ENCODE measurements around the gene NTN5. TPM values are rescaled to one million over a fixed set of nuclear protein-coding genes. Genes with fewer than 3 reads are reported as not detected.
"Not testable (repeated sequence)": the region's sequence is repeated elsewhere in the genome, so short reads cannot be mapped to it uniquely, and the experiment has no call there.

NTN5 gene
- total RNA-seq, 1 experiment from 2014 or later: 0.57 TPM

DNA sequence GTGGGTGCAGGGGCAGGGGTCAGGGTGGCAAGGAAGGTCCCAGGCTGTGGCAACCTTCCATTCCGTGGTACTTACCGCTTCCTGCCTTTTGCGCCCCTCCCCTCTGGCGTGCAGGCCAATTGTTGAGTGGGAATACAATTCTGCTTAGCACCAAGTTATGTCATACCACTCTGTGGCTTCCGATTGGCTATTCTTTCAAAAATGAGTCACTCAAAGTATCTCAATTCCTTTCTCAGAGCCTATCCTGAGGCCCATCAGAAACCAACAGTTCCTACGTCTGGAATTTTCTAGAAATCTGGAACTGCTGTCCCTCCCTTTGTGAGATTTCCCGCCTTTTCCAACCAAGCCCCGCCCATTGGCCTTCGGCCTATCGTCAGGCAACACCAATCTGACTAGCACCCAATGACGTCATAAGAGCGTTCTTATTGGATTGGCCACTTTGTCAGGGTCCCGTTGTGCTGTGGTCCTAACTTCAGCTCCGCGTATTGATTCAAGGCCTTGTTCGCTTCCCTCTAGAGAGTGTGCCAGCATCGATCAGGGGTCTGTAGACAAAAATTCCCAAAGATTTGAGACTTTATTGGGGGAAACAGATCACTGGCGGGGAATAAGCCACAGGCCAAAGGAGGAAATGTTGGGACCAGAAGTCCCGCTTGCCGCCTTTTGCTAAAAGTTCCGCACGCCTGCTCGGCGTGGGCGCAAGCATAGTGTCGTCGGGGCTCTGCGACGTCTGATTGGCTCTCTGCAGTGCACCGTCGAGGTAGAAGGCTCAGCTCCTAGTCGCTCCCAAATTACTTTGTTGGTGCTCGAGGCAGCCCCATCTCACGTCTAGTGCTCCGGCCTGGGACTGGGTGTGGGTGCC, 11.7 kb downstream of the NTN5 start:
- Mint-ChIP-seq H3K4me1 (ENCODE audit: low read depth, unreplicated experiment) (peaks cover 17% of the 10 kb centered on the region), H3K27ac (ENCODE audit: unreplicated experiment) (peak overlapping the region; percentile 76)

DNA sequence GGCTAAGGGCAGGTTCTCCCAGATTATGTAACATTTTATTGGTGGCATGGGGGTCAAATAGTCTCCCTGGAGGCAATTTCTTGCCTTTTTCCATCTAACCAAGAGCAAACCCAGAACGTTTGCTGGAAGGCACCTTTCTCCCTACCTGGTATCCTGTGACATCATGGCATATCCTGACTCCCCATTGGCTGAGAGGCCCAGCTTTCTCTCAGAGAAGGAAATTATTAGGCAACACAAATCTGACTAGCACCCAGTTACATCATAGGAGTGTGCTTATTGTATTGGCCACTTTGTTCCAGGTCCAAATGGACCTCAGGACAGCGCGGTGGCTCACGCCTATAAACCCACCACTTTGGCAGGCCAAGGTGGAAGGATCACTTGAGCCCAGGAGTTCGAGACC, 13.0 kb downstream of the NTN5 start:
- DNase-seq: peak; percentile 44
- Mint-ChIP-seq H3K27ac (ENCODE audit: unreplicated experiment) (no peak overlapping the region), H3K27me3 (ENCODE audit: unreplicated experiment) (no peaks in the 10 kb centered on the region), H3K9me3 (ENCODE audit: low read depth, unreplicated experiment) (no peaks in the 10 kb centered on the region), H3K4me3 (ENCODE audit: low read depth, unreplicated experiment) (no peak overlapping the region), H3K4me1 (ENCODE audit: low read depth, unreplicated experiment) (peaks cover 17% of the 10 kb centered on the region), H3K36me3 (ENCODE audit: insufficient read depth, unreplicated experiment) (peaks cover 6% of the 10 kb centered on the region)
- CTCF ChIA-PET: interaction anchor here (0.5 to 0.6 kb wide), 3 partner anchors 8 to 562 kb away, joined by 3 to 7 read pairs (median 3); no protein-coding TSS in a partner anchor
- TF ChIP-seq, protein P1, sequence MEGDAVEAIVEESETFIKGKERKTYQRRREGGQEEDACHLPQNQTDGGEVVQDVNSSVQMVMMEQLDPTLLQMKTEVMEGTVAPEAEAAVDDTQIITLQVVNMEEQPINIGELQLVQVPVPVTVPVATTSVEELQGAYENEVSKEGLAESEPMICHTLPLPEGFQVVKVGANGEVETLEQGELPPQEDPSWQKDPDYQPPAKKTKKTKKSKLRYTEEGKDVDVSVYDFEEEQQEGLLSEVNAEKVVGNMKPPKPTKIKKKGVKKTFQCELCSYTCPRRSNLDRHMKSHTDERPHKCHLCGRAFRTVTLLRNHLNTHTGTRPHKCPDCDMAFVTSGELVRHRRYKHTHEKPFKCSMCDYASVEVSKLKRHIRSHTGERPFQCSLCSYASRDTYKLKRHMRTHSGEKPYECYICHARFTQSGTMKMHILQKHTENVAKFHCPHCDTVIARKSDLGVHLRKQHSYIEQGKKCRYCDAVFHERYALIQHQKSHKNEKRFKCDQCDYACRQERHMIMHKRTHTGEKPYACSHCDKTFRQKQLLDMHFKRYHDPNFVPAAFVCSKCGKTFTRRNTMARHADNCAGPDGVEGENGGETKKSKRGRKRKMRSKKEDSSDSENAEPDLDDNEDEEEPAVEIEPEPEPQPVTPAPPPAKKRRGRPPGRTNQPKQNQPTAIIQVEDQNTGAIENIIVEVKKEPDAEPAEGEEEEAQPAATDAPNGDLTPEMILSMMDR (IDR thresholded peaks at IDR 0.05; ENCODE audit: unreplicated experiment): no peak
- intact Hi-C loops (cut with micrococcal nuclease; ENCODE audit: unreplicated experiment): no loop called here
- BruUV-seq (replicated peaks): no TSS peak

More for the DNA sequence above, 11.7 kb downstream of the NTN5 start:
- TF ChIP-seq, protein P1 (IDR thresholded peaks at IDR 0.05; ENCODE audit: unreplicated experiment): no peak
- Mint-ChIP-seq H3K27me3 (ENCODE audit: unreplicated experiment) (no peaks in the 10 kb centered on the region), H3K9me3 (ENCODE audit: low read depth, unreplicated experiment) (no peaks in the 10 kb centered on the region), H3K4me3 (ENCODE audit: low read depth, unreplicated experiment) (no peak overlapping the region), H3K36me3 (ENCODE audit: insufficient read depth, unreplicated experiment) (peaks cover 6% of the 10 kb centered on the region)
- CTCF ChIA-PET: interaction anchor here (0.5 kb wide), 1 partner anchor 156 kb away, joined by 4 read pairs; no protein-coding TSS in a partner anchor
- BruUV-seq (replicated peaks): no TSS peak
- intact Hi-C loops (cut with micrococcal nuclease; ENCODE audit: unreplicated experiment): no loop called here
- DNase-seq: peak; percentile 82

DNA sequence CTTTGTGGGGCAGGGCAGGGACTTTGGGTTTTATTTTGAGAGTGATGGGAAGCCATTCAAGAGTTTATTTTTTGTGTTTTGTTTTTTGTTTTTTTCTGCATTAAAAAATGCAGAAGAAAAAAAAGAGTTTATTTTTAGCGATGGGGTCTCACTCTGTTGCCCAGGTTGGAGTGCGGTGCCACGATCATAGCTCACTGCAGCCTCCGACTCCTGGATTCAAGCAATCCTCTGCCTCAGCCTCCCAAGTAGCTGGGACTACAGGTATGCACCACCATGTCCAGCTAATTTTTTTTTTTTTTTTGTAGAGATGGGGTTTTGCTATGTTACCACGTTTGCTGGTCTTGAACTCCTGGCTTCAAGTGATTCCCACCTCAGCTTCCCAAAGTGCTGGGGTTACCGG, 14.3 kb downstream of the NTN5 start:
- Mint-ChIP-seq H3K27ac (ENCODE audit: unreplicated experiment) (no peak overlapping the region), H3K27me3 (ENCODE audit: unreplicated experiment) (no peaks in the 10 kb centered on the region), H3K4me3 (ENCODE audit: low read depth, unreplicated experiment) (no peak overlapping the region), H3K4me1 (ENCODE audit: low read depth, unreplicated experiment) (peaks cover 17% of the 10 kb centered on the region), H3K36me3 (ENCODE audit: insufficient read depth, unreplicated experiment) (peaks cover 6% of the 10 kb centered on the region), H3K9me3 (ENCODE audit: low read depth, unreplicated experiment) (no peaks in the 10 kb centered on the region)
- no TSS peak for BruUV-seq (replicated peaks)
- DNase-seq: no peak
- intact Hi-C loops (cut with micrococcal nuclease; ENCODE audit: unreplicated experiment): no loop called here
- TF ChIP-seq, protein P1 (IDR thresholded peaks at IDR 0.05; ENCODE audit: unreplicated experiment): no peak
- CTCF ChIA-PET: interaction anchor here (0.6 kb wide), 1 partner anchor 153 kb away, joined by 5 read pairs; no protein-coding TSS in a partner anchor

DNA sequence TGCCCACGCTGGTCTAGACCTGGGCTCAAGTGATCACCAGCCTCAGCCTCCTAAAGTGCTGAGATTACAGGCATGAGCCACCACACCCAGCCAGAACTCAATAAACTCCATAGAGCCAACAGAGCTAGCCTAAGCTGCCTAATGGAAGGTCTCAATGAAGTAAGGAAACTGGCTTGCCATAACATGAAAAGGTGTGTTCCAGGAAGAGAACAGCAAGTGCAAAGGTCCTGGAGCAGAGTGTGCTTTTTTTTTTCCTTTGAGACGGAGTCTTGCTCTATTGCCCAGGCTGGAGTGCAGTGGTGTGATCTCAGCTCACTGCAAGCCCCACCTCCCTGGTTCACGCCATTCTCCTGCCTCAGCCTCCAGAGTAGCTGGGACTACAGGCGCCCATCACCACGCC, 15.0 kb downstream of the NTN5 start:
- H3K27me3 Mint-ChIP-seq (ENCODE audit: unreplicated experiment); H3K4me3 Mint-ChIP-seq (ENCODE audit: low read depth, unreplicated experiment); DNase-seq; BruUV-seq (replicated peaks); H3K27ac Mint-ChIP-seq (ENCODE audit: unreplicated experiment); intact Hi-C loops (cut with micrococcal nuclease; ENCODE audit: unreplicated experiment); H3K9me3 Mint-ChIP-seq (ENCODE audit: low read depth, unreplicated experiment); H3K36me3 Mint-ChIP-seq (ENCODE audit: insufficient read depth, unreplicated experiment): not testable (repeated sequence)
- H3K4me1 Mint-ChIP-seq (ENCODE audit: low read depth, unreplicated experiment): peaks cover 17% of the 10 kb centered on the region
- CTCF ChIA-PET: interaction anchor here (0.7 to 1.1 kb wide), 2 partner anchors 12 to 18 kb away, joined by 3 to 6 read pairs; partner anchors contain the start of gene CA11

Measured in Calu3 (cell line).